HG03558 (cell line): ENCODE data around the gene RABGAP1L.
"Not testable (repeated sequence)": the region's sequence is repeated elsewhere in the genome, so short reads cannot be mapped to it uniquely, and the experiment has no call there.

Experiments
- ATAC-seq: cut with Tn5 transposase; IDR thresholded peaks from one replicate; pipeline ENCODE4 v1.9.1; 2021; ENCODE audit warnings: moderate number of reproducible peaks; ENCODE audit not compliant: unreplicated experiment; ENCODE audit errors: extremely low read depth

The RABGAP1L gene

GRCh38 chr1:174883409-174883808 lies 724.1 kb downstream of the RABGAP1L start:
- ATAC-seq = no peak

- ATAC-seq = no peak
Measured at GRCh38 chr1:174884038-174884437, 724.7 kb downstream of the RABGAP1L start.

- no peak for ATAC-seq
Measured at GRCh38 chr1:174884566-174884965, 725.2 kb downstream of the RABGAP1L start.

GRCh38 chr1:174890024-174890423 lies 730.7 kb downstream of the RABGAP1L start:
- no peak for ATAC-seq

GRCh38 chr1:174892016-174892415 lies 732.7 kb downstream of the RABGAP1L start:
- no peak for ATAC-seq

GRCh38 chr1:174894117-174894762 lies 734.9 kb downstream of the RABGAP1L start:
- ATAC-seq = no peak

- ATAC-seq = not testable (repeated sequence)
Measured at GRCh38 chr1:174895610-174896009, 736.3 kb downstream of the RABGAP1L start.

GRCh38 chr1:174898102-174898797 lies 738.9 kb downstream of the RABGAP1L start:
- no peak for ATAC-seq

- ATAC-seq = no peak
Measured at GRCh38 chr1:174900317-174900716, 741.0 kb downstream of the RABGAP1L start.

- no peak for ATAC-seq
Measured at GRCh38 chr1:174902531-174903099, 743.3 kb downstream of the RABGAP1L start.

GRCh38 chr1:174911606-174912005 lies 752.3 kb downstream of the RABGAP1L start:
- ATAC-seq = no peak

- ATAC-seq = no peak
Measured at GRCh38 chr1:174912264-174912663, 752.9 kb downstream of the RABGAP1L start.

GRCh38 chr1:174913225-174913903 lies 754.0 kb downstream of the RABGAP1L start:
- ATAC-seq = no peak

- ATAC-seq = no peak
Measured at GRCh38 chr1:174914991-174915390, 755.7 kb downstream of the RABGAP1L start.

GRCh38 chr1:174916846-174917245 lies 757.5 kb downstream of the RABGAP1L start:
- no peak for ATAC-seq

- no peak for ATAC-seq
Measured at GRCh38 chr1:174920093-174920492, 760.8 kb downstream of the RABGAP1L start.

- no peak for ATAC-seq
Measured at GRCh38 chr1:174922121-174922520, 762.8 kb downstream of the RABGAP1L start.

- ATAC-seq = no peak
Measured at GRCh38 chr1:174923820-174924219, 764.5 kb downstream of the RABGAP1L start.

- ATAC-seq = no peak
Measured at GRCh38 chr1:174928541-174928940, 769.2 kb downstream of the RABGAP1L start.

GRCh38 chr1:174931214-174931613 lies 771.9 kb downstream of the RABGAP1L start:
- ATAC-seq = no peak

- no peak for ATAC-seq
Measured at GRCh38 chr1:174932587-174932986, 773.3 kb downstream of the RABGAP1L start.
